OCI-LY7 (cell line): ENCODE measurements around the gene TBX4. TPM values are rescaled to one million over a fixed set of nuclear protein-coding genes. Genes with fewer than 3 reads are reported as not detected.

Experiments
- BruUV-seq: library from RNA; stranded (reverse); fragments of 400-500 nt; replicated peaks from 2 replicates; lab custom pipeline; 2021; lab: Mats Ljungman, UMichigan
- CTCF ChIA-PET: fragments of 300-600 bp; sonication (Branson Sonifier 250); formaldehyde crosslinking; loops from one replicate; lab custom pipeline; 2022; ENCODE audit warnings: antibody characterized with exemption; ENCODE audit not compliant: unreplicated experiment; lab: Charles Lee
- POLR2A ChIA-PET: fragments of 300-600 bp; sonication (Branson Sonifier 250); formaldehyde crosslinking; loops from one replicate; lab custom pipeline; 2022; ENCODE audit warnings: antibody characterized with exemption; lab: Charles Lee
- DNase-seq: peaks from one replicate; pipeline ENCODE4 v3.0.0-alpha.2; 2015; ENCODE audit warnings: low spot score
- H2AFZ ChIP-seq: fragments of 200-600 bp; sonication (generic), shearing (Covaris generic); 2 replicates; pipeline ENCODE4 v1.6.1; 2014; ENCODE audit warnings: mild to moderate bottlenecking, antibody characterized with exemption, low read length, moderate library complexity
- H3K27ac ChIP-seq: fragments of 200-600 bp; sonication (generic); 2 replicates; pipeline ENCODE4 v1.5.1; 2014; ENCODE audit warnings: mixed run types, low read depth, mild to moderate bottlenecking, moderate library complexity, low read length, inconsistent platforms; ENCODE audit not compliant: poor library complexity, severe bottlenecking
- H3K36me3 ChIP-seq: fragments of 200-600 bp; sonication (generic); 2 replicates; pipeline ENCODE4 v1.6.1; 2014; ENCODE audit warnings: mild to moderate bottlenecking, antibody characterized with exemption, low read length, moderate library complexity, mixed read lengths; ENCODE audit not compliant: insufficient read depth
- H3K4me1 ChIP-seq: fragments of 200-600 bp; sonication (generic); 2 replicates; pipeline ENCODE4 v1.5.1; 2014; ENCODE audit warnings: mild to moderate bottlenecking, low read length; ENCODE audit not compliant: insufficient read depth, poor library complexity, severe bottlenecking
- H3K4me2 ChIP-seq: fragments of 200-600 bp; sonication (generic); 2 replicates; pipeline ENCODE4 v1.6.1; 2014; ENCODE audit warnings: mild to moderate bottlenecking, low read length
- H3K4me3 ChIP-seq: fragments of 200-600 bp; sonication (generic); 2 replicates; pipeline ENCODE4 v1.5.1; 2014; ENCODE audit warnings: mild to moderate bottlenecking, low read depth, low read length; ENCODE audit not compliant: poor library complexity, severe bottlenecking
- H3K79me2 ChIP-seq: fragments of 200-600 bp; sonication (generic); 2 replicates; pipeline ENCODE4 v1.6.1; 2016; ENCODE audit warnings: low read depth, mild to moderate bottlenecking, low read length, moderate library complexity, mixed read lengths; ENCODE audit not compliant: insufficient read depth
- H3K9me2 ChIP-seq: fragments of 200-600 bp; sonication (generic); 2 replicates; pipeline ENCODE4 v1.6.1; 2016; ENCODE audit warnings: mild to moderate bottlenecking, low read length, mixed read lengths; ENCODE audit not compliant: insufficient read depth
- H3K9me3 ChIP-seq: fragments of 200-600 bp; sonication (generic); 2 replicates; pipeline ENCODE4 v1.6.1; 2014; ENCODE audit warnings: mild to moderate bottlenecking, mixed run types, low read length, mixed read lengths
- H4K20me1 ChIP-seq: fragments of 200-600 bp; sonication (generic); 2 replicates; pipeline ENCODE4 v1.6.1; 2014; ENCODE audit warnings: mild to moderate bottlenecking, antibody characterized with exemption, low read length, moderate library complexity, mixed read lengths; ENCODE audit not compliant: insufficient read depth
- EZH2phosphoT487 ChIP-seq: fragments of 200-600 bp; sonication (generic); IDR thresholded peaks from 2 replicates; pipeline ENCODE4 v1.6.1; 2018; ENCODE audit warnings: low read depth, borderline replicate concordance, mild to moderate bottlenecking, mixed run types, antibody characterized with exemption, low read length, moderate library complexity, mixed read lengths
- intact Hi-C: fragments of 100-400 bp; cut with micrococcal nuclease; formaldehyde crosslinking; loops from one replicate; pipeline ENCODE4 v1.10.0; 2022; ENCODE audit not compliant: unreplicated experiment
- total RNA-seq, 2 experiments: library from RNA; depleted of rRNA in 1 of 2; stranded (reverse); fragments of >200 nt in 1 of 2; shearing (Covaris generic) in 1 of 2; gene quantifications; 2 replicates each; pipeline ENCODE4 v1.2.3, GENCODE V29; 2014 to 2022
- TF ChIP-seq, protein P1 (sequence below): fragments of 200-600 bp; sonication (generic); conservative IDR thresholded peaks from 2 replicates; pipeline ENCODE4 v1.5.1; 2014; ENCODE audit warnings: mild to moderate bottlenecking, antibody characterized with exemption, low read length, moderate library complexity, mixed read lengths

Gene TBX4
- total RNA-seq, 2 experiments from 2014 or later: not detected

- ChIA-PET CTCF (no interaction called here), POLR2A (interaction anchor here (0.7 kb wide), 1 partner anchor 15 kb away, joined by 3 read pairs; no protein-coding TSS in a partner anchor)
- no peak overlapping the region for H2AFZ ChIP-seq
- no peaks in the 10 kb centered on the region for H4K20me1 ChIP-seq
- no peak for TF ChIP-seq EZH2phosphoT487
- TF ChIP-seq, protein P1, sequence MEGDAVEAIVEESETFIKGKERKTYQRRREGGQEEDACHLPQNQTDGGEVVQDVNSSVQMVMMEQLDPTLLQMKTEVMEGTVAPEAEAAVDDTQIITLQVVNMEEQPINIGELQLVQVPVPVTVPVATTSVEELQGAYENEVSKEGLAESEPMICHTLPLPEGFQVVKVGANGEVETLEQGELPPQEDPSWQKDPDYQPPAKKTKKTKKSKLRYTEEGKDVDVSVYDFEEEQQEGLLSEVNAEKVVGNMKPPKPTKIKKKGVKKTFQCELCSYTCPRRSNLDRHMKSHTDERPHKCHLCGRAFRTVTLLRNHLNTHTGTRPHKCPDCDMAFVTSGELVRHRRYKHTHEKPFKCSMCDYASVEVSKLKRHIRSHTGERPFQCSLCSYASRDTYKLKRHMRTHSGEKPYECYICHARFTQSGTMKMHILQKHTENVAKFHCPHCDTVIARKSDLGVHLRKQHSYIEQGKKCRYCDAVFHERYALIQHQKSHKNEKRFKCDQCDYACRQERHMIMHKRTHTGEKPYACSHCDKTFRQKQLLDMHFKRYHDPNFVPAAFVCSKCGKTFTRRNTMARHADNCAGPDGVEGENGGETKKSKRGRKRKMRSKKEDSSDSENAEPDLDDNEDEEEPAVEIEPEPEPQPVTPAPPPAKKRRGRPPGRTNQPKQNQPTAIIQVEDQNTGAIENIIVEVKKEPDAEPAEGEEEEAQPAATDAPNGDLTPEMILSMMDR: no peak
- no peak overlapping the region for H3K4me3 ChIP-seq
- no peaks in the 10 kb centered on the region for H3K36me3 ChIP-seq
- no peak overlapping the region for H3K4me2 ChIP-seq
- intact Hi-C loops: no loop called here
- no peaks in the 10 kb centered on the region for H3K79me2 ChIP-seq
- no peaks in the 10 kb centered on the region for H3K4me1 ChIP-seq
- no TSS peak for BruUV-seq
- no peaks in the 10 kb centered on the region for H3K9me2 ChIP-seq
- H3K9me3 ChIP-seq: no peaks in the 10 kb centered on the region
- DNase-seq: no peak
- no peak overlapping the region for H3K27ac ChIP-seq
Observed at GRCh38 chr17:61487161-61487988, 35.2 kb downstream of the TBX4 start.

GRCh38 chr17:61487989-61488595, 35.9 kb downstream of the TBX4 start:
- no peak overlapping the region for H3K4me2 ChIP-seq
- DNase-seq: no peak
- ChIA-PET POLR2A (no interaction called here), CTCF (no interaction called here)
- H3K9me3 ChIP-seq: no peaks in the 10 kb centered on the region
- H4K20me1 ChIP-seq: no peaks in the 10 kb centered on the region
- no TSS peak for BruUV-seq
- H3K9me2 ChIP-seq: no peaks in the 10 kb centered on the region
- no peak overlapping the region for H3K4me3 ChIP-seq
- H2AFZ ChIP-seq: no peak overlapping the region
- TF ChIP-seq, protein P1: no peak
- no peak for TF ChIP-seq EZH2phosphoT487
- H3K79me2 ChIP-seq: no peaks in the 10 kb centered on the region
- H3K36me3 ChIP-seq: no peaks in the 10 kb centered on the region
- H3K27ac ChIP-seq: no peak overlapping the region
- H3K4me1 ChIP-seq: no peaks in the 10 kb centered on the region
- intact Hi-C loops: no loop called here
